NAMALWA (cell line): ENCODE measurements around the gene CD3E.
A peak's percentile ranks its signal among the peaks of the same experiment; 100 is the strongest.

Experiments used
- DNase-seq: peaks from one replicate; pipeline ENCODE4 v3.0.0-alpha.2; 2015; ENCODE audit warnings: low spot score

Gene CD3E

DNA sequence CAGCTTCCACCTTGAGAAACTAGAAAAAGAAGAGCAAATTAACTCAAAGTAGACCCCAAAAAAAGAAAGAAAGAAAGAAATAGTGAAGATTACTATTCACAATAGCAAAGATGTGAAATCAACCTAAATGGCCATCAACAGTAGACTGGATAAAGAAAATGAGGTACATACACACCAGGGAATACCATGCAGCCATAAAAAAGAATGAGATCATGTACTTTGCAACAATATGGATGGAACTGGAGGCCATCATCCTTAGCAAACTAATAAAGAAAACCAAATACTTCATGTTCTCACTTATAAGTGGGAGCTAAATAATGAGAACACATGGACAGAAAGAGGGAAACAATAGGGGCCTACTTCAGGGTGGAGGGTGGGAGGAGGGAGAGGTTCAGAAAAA is 24.2 kb downstream of the CD3E start:
- no peak for DNase-seq

DNA sequence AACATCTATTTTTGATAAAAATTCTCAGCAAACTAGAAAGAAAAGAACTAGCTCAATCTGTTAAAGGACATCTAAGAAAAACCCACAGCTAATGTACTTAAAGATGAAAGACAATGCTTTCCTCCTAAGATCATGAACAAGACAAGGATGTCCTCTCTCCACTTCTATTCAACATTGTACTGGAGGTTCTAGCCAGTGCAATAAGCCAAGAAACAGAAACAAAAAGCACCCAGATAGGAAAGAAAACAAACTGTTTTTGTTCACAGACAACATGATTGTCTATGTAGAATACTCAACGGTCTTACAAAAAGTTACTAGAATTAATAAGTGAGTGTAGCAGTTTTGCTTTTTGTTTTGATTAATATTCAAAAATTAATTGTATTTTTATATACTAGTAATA is 30.2 kb downstream of the CD3E start:
- DNase-seq = no peak

DNA sequence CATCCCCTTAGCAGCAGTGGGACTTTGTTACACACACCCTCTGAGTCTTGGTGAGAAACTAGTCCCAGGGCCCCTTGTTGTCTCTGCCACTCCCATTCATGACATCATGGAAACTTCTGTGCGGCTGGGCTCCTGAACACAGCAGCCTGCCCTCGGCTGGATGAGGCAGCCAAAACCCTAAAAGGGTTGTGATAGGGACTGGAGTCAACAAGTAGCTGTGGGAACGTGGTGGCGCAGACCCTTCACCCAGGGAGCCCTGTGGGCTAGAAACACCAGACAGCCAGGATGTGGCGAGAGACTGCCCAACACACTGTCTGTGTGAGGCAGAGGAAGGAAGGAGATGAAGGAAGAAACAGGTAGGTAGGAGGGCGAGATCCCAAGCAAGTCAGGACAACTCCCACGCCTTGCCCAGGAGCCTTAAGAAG is 34.1 kb downstream of the CD3E start:
- peak; percentile 56 for DNase-seq

DNA sequence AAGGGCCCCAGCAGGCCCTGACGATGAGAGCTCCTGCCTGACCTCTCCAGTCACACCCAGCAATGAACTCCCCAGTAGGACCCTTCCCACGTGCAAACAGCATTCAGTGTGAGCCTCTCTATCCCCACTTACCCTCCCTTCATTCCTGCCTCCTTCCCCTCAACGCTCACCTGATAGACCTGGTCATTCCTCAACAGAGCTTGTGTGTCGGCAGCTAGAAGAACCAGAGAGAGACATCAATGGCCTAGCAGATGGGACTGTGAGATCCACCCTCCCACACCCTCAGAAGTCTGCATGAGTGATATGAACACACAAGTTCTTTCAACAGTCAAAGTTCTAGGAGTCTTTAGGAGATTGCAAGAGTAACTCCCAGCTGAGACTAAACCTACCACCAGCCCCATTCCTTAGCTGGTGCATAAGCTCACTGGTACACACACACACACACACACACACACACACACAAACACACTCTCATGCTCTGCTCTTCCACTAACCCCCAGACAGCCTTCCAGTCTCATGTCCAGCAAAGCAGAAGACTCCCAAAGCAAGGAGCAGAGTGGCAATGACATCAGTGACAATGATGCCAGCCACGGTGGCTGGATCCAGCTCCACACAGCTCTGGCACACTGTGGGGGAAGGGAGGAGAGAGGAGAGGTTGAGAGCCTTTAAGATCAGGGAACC is 34.9 kb downstream of the CD3E start:
- no peak for DNase-seq

DNA sequence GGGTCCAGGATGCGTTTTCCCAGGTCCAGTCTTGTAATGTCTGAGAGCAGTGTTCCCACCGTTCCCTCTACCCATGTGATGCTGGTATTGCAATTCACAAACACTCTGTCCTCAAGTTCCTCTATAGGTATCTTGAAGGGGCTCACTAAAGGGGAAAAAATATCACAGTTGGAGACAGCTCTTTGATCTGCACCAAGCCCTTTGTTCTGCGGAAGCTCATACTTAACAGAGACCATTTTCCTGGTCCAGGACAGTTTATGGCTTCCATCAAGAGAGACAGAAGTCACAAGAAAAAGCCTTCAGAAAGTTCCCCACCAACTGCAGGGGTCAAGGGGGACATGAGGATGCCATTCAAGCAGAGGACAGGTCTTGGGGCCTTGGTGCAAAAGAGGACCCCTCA is 35.9 kb downstream of the CD3E start:
- no peak for DNase-seq

DNA sequence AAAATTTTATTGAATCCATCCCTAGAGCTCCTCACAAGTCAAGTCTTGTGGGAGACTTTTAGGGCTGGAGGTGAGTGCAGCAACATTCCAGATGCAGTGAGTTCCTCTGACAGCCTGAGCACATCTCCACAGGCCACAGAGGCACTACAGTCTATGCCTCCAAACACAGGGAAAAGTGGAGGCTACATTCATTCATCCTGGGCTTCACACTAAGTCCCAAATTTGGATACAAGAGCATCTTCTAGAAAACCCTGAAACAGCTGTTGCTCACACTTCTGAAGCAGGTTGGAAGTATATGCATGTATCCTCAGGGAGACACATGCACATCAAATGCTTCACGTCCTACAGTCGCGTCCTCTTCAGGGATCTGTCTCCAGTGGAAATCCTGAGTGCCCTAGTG is 36.7 kb downstream of the CD3E start:
- DNase-seq = no peak

DNA sequence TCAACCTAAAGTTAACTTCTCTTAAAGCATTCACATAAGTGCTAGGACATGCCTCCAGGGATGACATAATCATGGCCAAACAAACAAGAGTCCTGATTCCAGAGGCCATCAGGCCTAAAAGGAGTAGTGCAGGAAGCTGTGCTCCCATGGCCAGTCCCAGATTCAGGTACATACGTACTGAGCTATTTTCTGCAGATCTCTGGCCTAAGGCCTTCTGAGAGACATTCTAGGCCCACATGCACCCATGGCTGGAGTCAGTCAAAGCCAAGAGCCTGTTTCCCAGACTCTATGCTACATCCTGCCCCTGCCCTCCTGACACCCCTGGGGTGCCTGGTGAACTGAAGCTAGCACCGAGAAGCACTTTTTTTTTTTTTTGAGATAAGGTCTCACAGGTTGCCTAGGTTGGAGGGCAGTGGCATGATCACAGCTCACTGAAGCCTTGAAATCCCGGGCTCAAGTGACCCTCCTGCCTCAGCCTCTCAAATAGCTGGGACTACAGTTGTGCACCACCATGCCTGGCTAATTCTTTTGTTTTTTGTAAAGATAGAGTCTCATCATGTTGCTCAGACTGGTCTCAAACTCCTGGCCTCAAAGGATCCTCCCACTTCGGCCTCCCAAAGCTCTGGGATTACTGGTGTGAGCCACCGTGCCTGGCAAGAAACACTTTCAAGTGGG is 37.4 kb downstream of the CD3E start:
- no peak for DNase-seq

DNA sequence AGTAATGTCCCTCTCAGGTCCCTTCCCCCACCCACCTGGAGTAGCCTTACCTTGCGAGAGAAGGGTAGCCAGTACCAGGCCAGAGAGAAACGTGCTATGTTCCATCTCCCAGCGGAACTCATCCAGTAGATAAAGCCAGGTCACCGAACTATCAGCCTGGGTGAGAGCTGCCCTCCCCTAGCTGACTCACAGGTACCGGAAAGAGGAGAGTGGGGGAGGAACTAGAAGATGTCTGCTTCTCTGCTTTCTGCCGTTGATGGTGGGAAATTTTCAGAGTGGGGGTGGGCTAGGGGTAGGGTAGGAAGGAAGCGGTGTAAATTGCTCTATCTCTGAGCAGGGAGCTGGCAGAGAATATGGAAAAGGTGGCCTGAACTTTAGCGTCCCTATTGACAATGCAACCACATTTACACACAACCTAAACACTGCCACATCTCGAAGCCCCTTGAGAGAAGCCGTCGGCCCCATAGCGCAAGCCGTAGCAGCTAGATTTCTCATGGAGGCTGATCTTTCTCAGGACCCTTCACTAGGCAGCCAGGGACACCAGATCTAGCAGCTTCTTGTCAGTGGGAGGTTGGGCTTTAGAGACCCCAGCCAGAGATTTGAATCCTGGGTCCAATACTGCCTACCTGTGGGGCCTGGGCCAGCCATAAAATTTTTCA is 38.1 kb downstream of the CD3E start, which contains the start of gene CD3D:
Gene CD3D (minus strand): TSS at position 203 of the 659 bp plus-strand sequence. CDS start 98 bp downstream, at position 105.
- no peak for DNase-seq

DNA sequence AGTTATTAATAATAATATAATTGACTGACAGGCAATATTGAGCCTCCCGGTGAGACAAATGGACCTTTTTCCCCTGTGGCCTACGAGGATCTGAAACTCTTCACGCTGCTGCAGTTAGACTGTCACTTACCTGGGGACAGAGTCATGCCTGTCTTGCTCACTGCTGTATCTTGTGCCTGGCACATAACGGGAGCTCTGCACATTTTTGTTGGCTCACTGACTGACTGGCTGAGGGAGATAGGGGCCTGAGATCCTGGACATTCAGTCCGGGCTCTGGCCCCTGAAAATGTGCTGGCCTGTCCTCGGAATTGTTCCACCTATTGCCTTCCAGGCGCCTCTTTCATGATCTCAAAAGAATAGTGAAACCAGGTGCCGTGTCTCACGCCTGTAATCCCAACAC is 38.7 kb downstream of the CD3E start:
- DNase-seq = no peak

DNA sequence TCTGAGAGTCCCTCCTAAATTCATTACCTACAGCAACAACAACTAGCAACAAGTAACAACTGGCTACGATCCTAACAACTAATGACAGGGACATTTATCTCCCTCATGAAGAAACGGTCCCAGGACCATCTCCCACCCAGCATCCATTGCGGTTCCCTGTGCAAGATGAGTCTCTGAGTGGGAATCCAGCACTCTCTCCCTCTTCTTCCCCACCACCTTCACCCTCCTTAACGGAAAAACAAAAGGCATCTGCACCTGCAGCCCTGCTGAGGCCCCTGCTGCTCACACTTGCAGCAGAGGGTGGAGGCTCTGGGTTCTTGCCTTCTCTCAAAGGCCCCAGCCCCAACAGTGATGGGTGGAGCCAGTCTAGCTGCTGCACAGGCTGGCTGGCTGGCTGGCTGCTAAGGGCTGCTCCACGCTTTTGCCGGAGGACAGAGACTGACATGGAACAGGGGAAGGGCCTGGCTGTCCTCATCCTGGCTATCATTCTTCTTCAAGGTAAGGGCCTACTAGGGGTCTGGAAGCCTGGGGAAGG is 39.5 kb downstream of the CD3E start, which contains the start of gene CD3G:
Gene CD3G (plus strand): TSS at position 364 of the 535 bp plus-strand sequence. CDS start 80 bp downstream, at position 444.
- DNase-seq = no peak

DNA sequence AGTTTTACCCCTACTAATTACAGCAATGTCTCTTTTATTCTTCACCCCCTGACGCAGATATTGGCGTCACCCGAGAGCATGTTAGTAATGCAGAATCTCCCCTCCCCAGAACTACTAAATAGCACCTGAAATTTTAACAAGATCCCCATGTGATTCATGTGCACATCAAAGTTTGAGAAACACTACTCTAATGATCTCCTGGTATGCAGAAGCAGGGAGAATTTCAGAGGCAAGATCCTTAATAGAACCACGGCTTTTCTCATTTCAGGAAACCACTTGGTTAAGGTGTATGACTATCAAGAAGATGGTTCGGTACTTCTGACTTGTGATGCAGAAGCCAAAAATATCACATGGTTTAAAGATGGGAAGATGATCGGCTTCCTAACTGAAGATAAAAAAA is 44.9 kb downstream of the CD3E start:
- DNase-seq = no peak

DNA sequence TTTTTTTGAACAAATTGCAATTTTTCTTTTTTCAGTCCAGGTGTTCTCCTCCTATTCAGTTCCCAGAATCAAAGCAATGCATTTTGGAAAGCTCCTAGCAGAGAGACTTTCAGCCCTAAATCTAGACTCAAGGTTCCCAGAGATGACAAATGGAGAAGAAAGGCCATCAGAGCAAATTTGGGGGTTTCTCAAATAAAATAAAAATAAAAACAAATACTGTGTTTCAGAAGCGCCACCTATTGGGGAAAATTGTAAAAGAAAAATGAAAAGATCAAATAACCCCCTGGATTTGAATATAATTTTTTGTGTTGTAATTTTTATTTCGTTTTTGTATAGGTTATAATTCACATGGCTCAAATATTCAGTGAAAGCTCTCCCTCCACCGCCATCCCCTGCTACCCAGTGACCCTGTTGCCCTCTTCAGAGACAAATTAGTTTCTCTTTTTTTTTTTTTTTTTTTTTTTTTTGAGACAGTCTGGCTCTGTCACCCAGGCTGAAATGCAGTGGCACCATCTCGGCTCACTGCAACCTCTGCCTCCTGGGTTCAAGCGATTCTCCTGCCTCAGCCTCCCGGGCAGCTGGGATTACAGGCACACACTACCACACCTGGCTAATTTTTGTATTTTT is 48.7 kb downstream of the CD3E start:
- peak; percentile 70 for DNase-seq

DNA sequence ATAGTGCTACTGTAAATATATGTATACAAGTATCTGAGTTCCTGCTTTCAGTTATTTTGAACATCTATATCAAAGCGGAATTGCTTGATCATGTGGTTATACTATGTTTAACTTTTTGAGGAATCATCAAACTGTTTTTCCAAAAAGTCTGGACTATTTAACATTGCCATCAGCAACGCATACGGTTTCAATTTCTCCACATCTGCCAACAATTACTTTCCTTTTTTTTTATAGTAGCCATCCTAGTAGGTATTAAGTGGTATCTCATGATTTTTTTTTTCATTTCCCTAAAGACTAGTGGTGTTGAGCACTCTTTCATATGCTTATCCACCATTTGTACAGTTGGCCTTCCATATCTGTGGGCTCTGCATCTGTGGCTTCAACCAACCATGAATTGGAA is 53.5 kb downstream of the CD3E start:
- no peak for DNase-seq

DNA sequence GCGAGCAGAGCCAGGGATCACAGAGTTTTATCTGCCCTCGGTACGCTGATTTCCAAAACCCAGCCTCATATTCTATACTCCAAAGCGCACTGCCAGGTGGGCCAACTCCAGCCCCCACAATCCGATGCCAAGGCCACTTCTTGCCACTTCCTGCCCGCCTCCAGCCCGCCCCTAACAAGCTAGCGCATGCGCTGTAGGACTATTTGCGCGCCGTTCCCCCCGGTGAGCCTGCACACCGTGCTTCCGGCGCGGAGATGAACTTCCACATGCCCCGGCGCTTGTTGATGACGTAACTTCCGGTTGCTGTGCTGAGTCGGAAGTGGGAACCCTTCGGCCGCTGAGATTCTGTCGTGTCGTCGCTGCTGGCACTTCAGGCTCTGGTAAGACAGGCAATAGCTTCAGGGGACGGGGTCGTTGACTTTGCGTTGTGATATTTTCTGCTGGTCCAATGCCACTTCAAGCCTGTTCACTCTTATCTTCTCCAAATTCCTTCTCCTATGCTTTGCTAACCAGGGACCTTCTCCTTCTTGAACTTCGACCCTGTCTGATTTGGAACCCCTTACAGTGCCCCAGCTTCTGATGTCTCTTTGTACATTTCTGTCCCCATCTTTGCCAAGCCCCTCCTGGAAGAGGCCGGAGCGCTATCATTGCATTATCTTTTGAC is 54.9 kb downstream of the CD3E start, which contains the start of gene UBE4A:
Gene UBE4A (plus strand): TSS at position 306 of the 664 bp plus-strand sequence. CDS start 5,481 bp downstream, outside the sequence.
- DNase-seq = peak; percentile 97

DNA sequence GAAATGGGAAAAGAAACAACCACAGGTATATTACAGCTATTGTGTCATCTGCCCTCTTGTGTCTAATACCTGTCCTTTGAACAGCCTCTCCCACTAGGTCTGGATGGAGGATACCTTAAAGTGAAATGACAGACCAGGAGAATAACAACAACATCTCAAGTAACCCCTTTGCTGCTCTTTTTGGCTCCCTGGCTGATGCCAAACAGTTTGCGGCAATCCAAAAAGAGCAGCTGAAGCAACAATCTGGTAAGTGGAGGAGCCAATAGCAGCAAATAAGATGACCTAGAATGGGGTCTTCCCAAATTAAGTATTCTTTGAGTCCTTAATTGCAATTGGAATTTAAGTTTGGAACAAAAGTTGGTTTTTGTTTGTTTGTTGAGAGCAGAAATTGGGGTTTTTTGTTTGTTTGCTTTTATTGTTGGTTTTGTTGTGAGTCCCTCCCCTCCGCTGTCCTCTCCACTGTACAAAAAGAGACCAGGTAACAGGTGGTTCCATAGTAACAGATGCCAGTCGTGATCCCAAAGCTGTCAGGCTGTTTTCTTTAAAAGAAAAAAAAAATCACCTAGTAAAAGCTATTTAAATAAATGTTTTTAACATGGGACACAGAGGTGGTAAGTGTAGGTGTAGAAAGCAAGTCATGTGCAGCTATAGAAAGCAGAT is 60.6 kb downstream of the CD3E start:
- no peak for DNase-seq
